SW 1271 (cell line): Measurements from ENCODE around the gene CRYGN.

Source experiments
- DNase-seq, 2 experiments: peaks; one replicate each; lab custom pipeline; 2025; lab: John Stamatoyannopoulos, UW

Gene CRYGN

GRCh38 chr7:151459726-151460473 lies 20.0 kb upstream of the CRYGN start:
- DNase-seq, result no peak

GRCh38 chr7:151457534-151457933 lies 17.6 kb upstream of the CRYGN start:
- no peak for DNase-seq

GRCh38 chr7:151456782-151457181 lies 16.8 kb upstream of the CRYGN start:
- no peak for DNase-seq

GRCh38 chr7:151456276-151456675 lies 16.3 kb upstream of the CRYGN start:
- DNase-seq, result no peak

GRCh38 chr7:151455690-151456089 lies 15.7 kb upstream of the CRYGN start:
- DNase-seq, result no peak

GRCh38 chr7:151454932-151455530 lies 15.1 kb upstream of the CRYGN start:
- DNase-seq, result no peak

- no peak for DNase-seq
These were observed 14.4 kb upstream of the CRYGN start for GRCh38 chr7:151454305-151454704.

GRCh38 chr7:151453326-151453791 lies 13.4 kb upstream of the CRYGN start:
- DNase-seq, result no peak

- no peak for DNase-seq
These were observed 12.9 kb upstream of the CRYGN start for GRCh38 chr7:151452680-151453325.

- DNase-seq, result no peak
These were observed 12.0 kb upstream of the CRYGN start for GRCh38 chr7:151451626-151452571.

GRCh38 chr7:151451156-151451555 lies 11.2 kb upstream of the CRYGN start:
- no peak for DNase-seq

- DNase-seq, result no peak
These were observed 10.0 kb upstream of the CRYGN start for GRCh38 chr7:151449990-151450389.

GRCh38 chr7:151448261-151449252 lies 8.6 kb upstream of the CRYGN start:
- peak in 1 of 2 experiments; percentile 15 for DNase-seq

- DNase-seq, result no peak
These were observed 7.9 kb upstream of the CRYGN start for GRCh38 chr7:151447901-151448260.

GRCh38 chr7:151447312-151447711 lies 7.4 kb upstream of the CRYGN start:
- DNase-seq, result no peak

- no peak for DNase-seq
These were observed 6.5 kb upstream of the CRYGN start for GRCh38 chr7:151446412-151446811.

GRCh38 chr7:151444632-151445031 lies 4.7 kb upstream of the CRYGN start:
- DNase-seq, result no peak

GRCh38 chr7:151442776-151443496 lies 3.0 kb upstream of the CRYGN start:
- no peak for DNase-seq

GRCh38 chr7:151440799-151441445 lies 981 bp upstream of the CRYGN start:
- DNase-seq, result no peak
